ENCODE measurements around the gene C12orf57. TPM values are rescaled to one million over a fixed set of nuclear protein-coding genes. Genes with fewer than 3 reads are reported as not detected.
A peak's percentile ranks its signal among the peaks of the same experiment; 100 is the strongest.

C12orf57 gene
- total RNA-seq, 3 donors from 2014 or later: 180 to 190 (median 184) TPM

DNA sequence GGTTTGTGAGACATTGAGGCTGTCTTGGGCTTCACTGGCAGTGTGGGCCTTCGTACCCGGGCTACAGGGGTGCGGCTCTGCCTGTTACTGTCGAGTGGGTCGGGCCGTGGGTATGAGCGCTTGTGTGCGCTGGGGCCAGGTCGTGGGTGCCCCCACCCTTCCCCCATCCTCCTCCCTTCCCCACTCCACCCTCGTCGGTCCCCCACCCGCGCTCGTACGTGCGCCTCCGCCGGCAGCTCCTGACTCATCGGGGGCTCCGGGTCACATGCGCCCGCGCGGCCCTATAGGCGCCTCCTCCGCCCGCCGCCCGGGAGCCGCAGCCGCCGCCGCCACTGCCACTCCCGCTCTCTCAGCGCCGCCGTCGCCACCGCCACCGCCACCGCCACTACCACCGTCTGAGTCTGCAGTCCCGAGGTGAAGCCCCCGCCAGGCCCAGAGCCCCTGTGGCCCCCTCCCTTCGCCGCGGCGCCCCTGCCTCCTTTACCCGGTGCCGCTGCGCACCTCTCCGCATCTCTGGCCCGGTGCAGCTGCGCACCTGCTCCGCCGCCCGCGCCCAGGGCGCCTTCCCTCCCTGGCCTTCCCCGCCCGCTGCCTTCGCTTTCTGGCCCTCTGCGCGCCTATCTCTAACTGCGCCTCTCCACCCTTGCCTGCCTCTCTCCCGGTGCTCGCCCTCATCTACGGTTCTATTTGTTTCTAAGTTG is 29.4 kb upstream of the C12orf57 start, which contains the start of gene ENO2:
TSS of gene ENO2 (plus strand) at position 335 of the 701 bp plus-strand sequence. CDS start 1,253 bp downstream, outside the sequence.
- Mint-ChIP-seq H3K27me3 (ENCODE audit: low read depth) (no peaks in the 10 kb centered on the region), H3K9me3 (no peaks in the 10 kb centered on the region), H3K4me3 (peak within 1 kb of the TSS; percentile 92), H3K36me3 (ENCODE audit: insufficient read depth) (peaks cover 9% of the 10 kb centered on the region), H3K4me1 (ENCODE audit: low read depth) (peaks cover 31% of the 10 kb centered on the region)
- DNase-seq: peak; percentile 85
- peak; percentile 96 for ATAC-seq

- peak overlapping the region; percentile 92 for H3K4me3 Mint-ChIP-seq
- peak in 1 of 2 donors; percentile 0 for ATAC-seq
- H3K36me3 Mint-ChIP-seq (ENCODE audit: insufficient read depth): peaks cover 17% of the 10 kb centered on the region
- H3K9me3 Mint-ChIP-seq: no peaks in the 10 kb centered on the region
- no peaks in the 10 kb centered on the region for H3K27me3 Mint-ChIP-seq (ENCODE audit: low read depth)
- H3K4me1 Mint-ChIP-seq (ENCODE audit: low read depth): peaks cover 32% of the 10 kb centered on the region
- no peak for DNase-seq
These were observed 28.7 kb upstream of the C12orf57 start for GRCh38 chr12:6914947-6915788.

DNA sequence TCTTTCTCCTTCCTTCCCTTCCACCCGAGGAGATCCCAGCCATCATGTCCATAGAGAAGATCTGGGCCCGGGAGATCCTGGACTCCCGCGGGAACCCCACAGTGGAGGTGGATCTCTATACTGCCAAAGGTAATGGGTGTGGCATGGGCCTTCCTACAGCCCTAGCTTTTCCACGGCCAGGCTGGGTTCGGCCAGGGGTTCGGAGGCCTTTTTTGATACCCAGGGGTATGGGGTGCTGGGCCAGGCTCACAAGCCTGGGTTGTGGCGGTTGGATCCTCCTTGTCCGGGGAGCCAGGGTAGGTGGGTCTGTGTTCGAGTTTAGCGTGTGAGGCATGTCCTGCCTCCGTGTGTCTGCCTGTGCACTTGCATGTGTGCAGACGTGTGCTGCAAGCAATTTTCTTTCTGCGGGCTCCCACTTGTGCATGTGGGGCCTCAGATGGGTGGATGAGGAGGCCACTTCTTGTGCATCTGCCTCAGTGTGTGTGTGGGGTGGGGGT is 28.0 kb upstream of the C12orf57 start:
- peak overlapping the region; percentile 92 for H3K4me3 Mint-ChIP-seq
- peaks cover 32% of the 10 kb centered on the region for H3K4me1 Mint-ChIP-seq (ENCODE audit: low read depth)
- H3K9me3 Mint-ChIP-seq: no peaks in the 10 kb centered on the region
- ATAC-seq (no peak), DNase-seq (no peak)
- no peaks in the 10 kb centered on the region for H3K27me3 Mint-ChIP-seq (ENCODE audit: low read depth)
- peaks cover 17% of the 10 kb centered on the region for H3K36me3 Mint-ChIP-seq (ENCODE audit: insufficient read depth)

GRCh38 chr12:6916426-6917200 is 27.2 kb upstream of the C12orf57 start:
- DNase-seq (no peak), ATAC-seq (no peak)
- peaks cover 17% of the 10 kb centered on the region for H3K36me3 Mint-ChIP-seq (ENCODE audit: insufficient read depth)
- peaks cover 32% of the 10 kb centered on the region for H3K4me1 Mint-ChIP-seq (ENCODE audit: low read depth)
- no peaks in the 10 kb centered on the region for H3K27me3 Mint-ChIP-seq (ENCODE audit: low read depth)
- H3K9me3 Mint-ChIP-seq: no peaks in the 10 kb centered on the region
- H3K4me3 Mint-ChIP-seq: peak overlapping the region; percentile 92

DNA sequence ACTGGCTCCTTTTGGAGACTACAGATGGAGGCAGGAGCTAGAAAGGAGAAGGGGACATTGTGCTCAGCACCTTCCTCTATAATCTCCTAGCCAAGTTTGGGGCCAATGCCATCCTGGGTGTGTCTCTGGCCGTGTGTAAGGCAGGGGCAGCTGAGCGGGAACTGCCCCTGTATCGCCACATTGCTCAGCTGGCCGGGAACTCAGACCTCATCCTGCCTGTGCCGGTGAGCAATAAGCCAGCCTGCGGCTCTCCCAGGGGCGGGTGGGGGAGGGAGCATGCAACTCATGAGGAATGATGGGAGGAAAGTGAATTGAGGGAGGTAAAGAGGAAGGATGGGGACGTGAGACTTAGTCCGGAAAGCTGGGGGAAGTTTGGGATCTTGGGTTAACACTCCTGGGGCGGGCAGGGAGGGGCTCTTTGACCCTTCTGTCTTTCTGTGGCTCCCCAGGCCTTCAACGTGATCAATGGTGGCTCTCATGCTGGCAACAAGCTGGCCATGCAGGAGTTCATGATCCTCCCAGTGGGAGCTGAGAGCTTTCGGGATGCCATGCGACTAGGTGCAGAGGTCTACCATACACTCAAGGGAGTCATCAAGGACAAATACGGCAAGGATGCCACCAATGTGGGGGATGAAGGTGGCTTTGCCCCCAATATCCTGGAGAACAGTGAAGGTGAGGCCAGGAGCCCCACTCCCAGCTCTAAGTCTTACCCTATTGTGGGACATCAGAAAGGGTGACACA is 26.2 kb upstream of the C12orf57 start:
- no peaks in the 10 kb centered on the region for H3K27me3 Mint-ChIP-seq (ENCODE audit: low read depth)
- no peaks in the 10 kb centered on the region for H3K9me3 Mint-ChIP-seq
- H3K4me3 Mint-ChIP-seq: no peak overlapping the region
- DNase-seq (no peak), ATAC-seq (no peak)
- peaks cover 30% of the 10 kb centered on the region for H3K4me1 Mint-ChIP-seq (ENCODE audit: low read depth)
- H3K36me3 Mint-ChIP-seq (ENCODE audit: insufficient read depth): peaks cover 19% of the 10 kb centered on the region

DNA sequence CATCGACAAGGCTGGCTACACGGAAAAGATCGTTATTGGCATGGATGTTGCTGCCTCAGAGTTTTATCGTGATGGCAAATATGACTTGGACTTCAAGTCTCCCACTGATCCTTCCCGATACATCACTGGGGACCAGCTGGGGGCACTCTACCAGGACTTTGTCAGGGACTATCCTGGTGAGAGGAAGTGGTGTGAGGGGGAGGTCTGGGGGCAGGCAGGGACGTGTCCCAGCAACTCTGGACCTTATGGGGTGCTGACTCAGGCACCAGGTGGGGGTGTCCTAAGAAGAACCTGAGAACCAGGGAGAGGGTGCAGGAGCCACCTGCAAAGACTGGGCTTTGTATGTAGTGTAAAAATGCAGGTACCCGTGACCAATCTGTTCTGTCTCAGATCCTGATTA is 24.2 kb upstream of the C12orf57 start:
- ATAC-seq (no peak), DNase-seq (no peak)
- H3K4me3 Mint-ChIP-seq: no peak overlapping the region
- no peaks in the 10 kb centered on the region for H3K9me3 Mint-ChIP-seq
- peaks cover 21% of the 10 kb centered on the region for H3K36me3 Mint-ChIP-seq (ENCODE audit: insufficient read depth)
- peaks cover 29% of the 10 kb centered on the region for H3K4me1 Mint-ChIP-seq (ENCODE audit: low read depth)
- H3K27me3 Mint-ChIP-seq (ENCODE audit: low read depth): no peaks in the 10 kb centered on the region

DNA sequence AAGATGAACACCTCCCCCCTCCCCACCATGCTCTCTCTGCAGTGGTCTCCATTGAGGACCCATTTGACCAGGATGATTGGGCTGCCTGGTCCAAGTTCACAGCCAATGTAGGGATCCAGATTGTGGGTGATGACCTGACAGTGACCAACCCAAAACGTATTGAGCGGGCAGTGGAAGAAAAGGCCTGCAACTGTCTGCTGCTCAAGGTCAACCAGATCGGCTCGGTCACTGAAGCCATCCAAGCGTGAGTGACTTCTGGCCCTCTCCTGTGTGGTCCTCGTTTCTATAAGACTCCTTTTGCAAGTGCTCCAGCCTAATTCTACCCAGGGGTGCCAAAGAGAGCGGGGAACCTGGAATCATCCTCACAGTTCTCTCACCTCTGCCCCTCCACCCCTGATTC is 22.3 kb upstream of the C12orf57 start:
- DNase-seq (no peak), ATAC-seq (no peak)
- H3K4me1 Mint-ChIP-seq (ENCODE audit: low read depth): peaks cover 27% of the 10 kb centered on the region
- no peaks in the 10 kb centered on the region for H3K9me3 Mint-ChIP-seq
- H3K36me3 Mint-ChIP-seq (ENCODE audit: insufficient read depth): peaks cover 18% of the 10 kb centered on the region
- H3K4me3 Mint-ChIP-seq: no peak overlapping the region
- H3K27me3 Mint-ChIP-seq (ENCODE audit: low read depth): no peaks in the 10 kb centered on the region

- ATAC-seq (no peak), DNase-seq (no peak)
- no peak overlapping the region for H3K4me3 Mint-ChIP-seq
- H3K4me1 Mint-ChIP-seq (ENCODE audit: low read depth): peaks cover 31% of the 10 kb centered on the region
- H3K36me3 Mint-ChIP-seq (ENCODE audit: insufficient read depth): peaks cover 14% of the 10 kb centered on the region
- H3K27me3 Mint-ChIP-seq (ENCODE audit: low read depth): no peaks in the 10 kb centered on the region
- H3K9me3 Mint-ChIP-seq: no peaks in the 10 kb centered on the region
These were observed 21.6 kb upstream of the C12orf57 start for GRCh38 chr12:6921996-6922946.

DNA sequence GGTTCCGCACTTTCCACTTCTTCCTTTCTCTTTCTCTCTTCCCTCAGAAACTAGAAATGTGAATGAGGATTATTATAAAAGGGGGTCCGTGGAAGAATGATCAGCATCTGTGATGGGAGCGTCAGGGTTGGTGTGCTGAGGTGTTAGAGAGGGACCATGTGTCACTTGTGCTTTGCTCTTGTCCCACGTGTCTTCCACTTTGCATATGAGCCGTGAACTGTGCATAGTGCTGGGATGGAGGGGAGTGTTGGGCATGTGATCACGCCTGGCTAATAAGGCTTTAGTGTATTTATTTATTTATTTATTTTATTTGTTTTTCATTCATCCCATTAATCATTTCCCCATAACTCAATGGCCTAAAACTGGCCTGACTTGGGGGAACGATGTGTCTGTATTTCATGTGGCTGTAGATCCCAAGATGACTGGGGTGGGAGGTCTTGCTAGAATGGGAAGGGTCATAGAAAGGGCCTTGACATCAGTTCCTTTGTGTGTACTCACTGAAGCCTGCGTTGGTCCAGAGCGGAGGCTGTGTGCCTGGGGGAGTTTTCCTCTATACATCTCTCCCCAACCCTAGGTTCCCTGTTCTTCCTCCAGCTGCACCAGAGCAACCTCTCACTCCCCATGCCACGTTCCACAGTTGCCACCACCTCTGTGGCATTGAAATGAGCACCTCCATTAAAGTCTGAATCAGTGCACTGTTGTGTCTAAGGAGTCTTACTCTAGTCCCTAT is 20.7 kb upstream of the C12orf57 start:
- Mint-ChIP-seq H3K27me3 (ENCODE audit: low read depth) (no peaks in the 10 kb centered on the region), H3K36me3 (ENCODE audit: insufficient read depth) (peaks cover 14% of the 10 kb centered on the region), H3K4me1 (ENCODE audit: low read depth) (peaks cover 31% of the 10 kb centered on the region), H3K9me3 (no peaks in the 10 kb centered on the region), H3K4me3 (no peak overlapping the region)
- ATAC-seq (no peak), DNase-seq (no peak)

DNA sequence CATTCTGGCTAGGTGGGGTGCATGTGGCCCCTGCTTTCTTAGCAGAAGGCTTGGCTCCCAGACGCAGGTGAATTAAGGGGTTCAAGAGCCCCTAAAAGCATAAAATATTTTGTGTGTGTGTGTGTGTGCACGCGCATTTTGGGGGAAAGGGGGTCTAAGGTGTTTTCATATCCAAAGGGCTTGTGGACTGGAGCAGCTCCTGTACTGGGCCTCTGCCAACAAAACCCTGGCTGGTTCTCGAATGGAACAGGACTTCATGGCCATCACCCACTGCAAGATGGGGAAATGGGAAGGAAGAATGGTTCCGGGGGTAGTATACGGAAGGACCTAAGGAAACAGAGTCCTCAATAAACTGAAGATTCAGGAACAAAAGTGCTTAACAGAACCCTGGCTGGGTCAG is 20.0 kb upstream of the C12orf57 start:
- ATAC-seq (no peak), DNase-seq (no peak)
- Mint-ChIP-seq H3K4me3 (no peak overlapping the region), H3K27me3 (ENCODE audit: low read depth) (no peaks in the 10 kb centered on the region), H3K36me3 (ENCODE audit: insufficient read depth) (peaks cover 14% of the 10 kb centered on the region), H3K4me1 (ENCODE audit: low read depth) (peaks cover 35% of the 10 kb centered on the region), H3K9me3 (no peaks in the 10 kb centered on the region)

DNA sequence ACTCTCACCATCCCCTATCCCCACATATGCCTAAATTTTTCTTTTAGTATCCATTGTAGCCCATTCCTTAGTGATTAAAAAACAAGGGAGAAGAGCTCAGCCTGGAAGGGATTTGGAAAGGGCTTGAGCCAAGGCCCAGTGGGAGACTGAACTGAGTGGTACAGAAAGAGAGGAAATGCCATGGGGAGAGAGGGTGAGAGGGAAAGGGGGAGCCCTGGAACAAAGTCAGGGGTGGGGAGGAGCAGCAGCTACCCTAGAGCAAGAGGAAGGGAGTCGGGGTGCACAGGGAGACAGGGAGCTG is 18.6 kb upstream of the C12orf57 start:
- ATAC-seq: no peak
- H3K4me1 Mint-ChIP-seq (ENCODE audit: low read depth): peaks cover 45% of the 10 kb centered on the region

DNA sequence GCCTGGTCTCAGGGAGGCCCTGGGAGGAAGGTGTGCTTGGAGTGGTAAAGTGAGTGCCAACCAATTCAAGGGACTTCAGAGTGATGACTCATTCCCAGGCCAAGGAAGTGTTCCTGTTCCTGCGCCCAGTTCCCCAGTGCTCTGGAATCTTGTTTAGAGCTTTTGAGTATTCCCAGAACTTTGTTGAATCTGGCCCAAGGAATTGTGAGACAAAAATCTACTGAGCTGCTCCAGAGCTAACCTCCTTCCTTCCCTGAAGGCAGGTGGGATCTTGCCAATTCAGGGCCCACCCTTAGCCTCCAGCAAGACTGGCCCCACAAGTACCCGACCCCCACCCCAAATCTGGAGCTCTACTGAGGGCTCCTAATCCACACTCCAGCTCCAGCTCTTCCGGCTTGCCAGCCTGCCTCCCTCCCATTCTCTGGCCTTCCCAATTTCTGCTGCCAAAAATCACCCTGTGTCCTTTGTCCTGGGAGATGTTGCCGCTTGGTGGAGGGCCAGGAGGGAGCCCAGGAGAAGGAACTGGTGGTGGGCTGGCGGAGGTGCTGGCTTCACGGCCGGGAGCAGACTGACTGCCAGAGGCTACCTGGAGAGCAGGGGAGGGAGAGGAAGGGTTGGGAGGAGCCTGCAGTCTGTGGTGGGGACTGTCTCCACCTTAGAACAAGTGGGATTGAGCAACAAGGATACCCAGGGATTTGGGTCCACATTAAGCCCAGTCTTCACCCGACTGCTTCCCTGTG is 18.1 kb upstream of the C12orf57 start:
- no peaks in the 10 kb centered on the region for H3K9me3 Mint-ChIP-seq
- peaks cover 47% of the 10 kb centered on the region for H3K4me1 Mint-ChIP-seq (ENCODE audit: low read depth)
- H3K36me3 Mint-ChIP-seq (ENCODE audit: insufficient read depth): peaks cover 4% of the 10 kb centered on the region
- no peak for DNase-seq
- H3K4me3 Mint-ChIP-seq: peak overlapping the region; percentile 20
- H3K27me3 Mint-ChIP-seq (ENCODE audit: low read depth): no peaks in the 10 kb centered on the region
- ATAC-seq: no peak

More for the DNA sequence above, 18.6 kb upstream of the C12orf57 start:
- Mint-ChIP-seq H3K9me3 (no peaks in the 10 kb centered on the region), H3K36me3 (ENCODE audit: insufficient read depth) (peaks cover 4% of the 10 kb centered on the region), H3K27me3 (ENCODE audit: low read depth) (no peaks in the 10 kb centered on the region), H3K4me3 (peak overlapping the region; percentile 53)
- DNase-seq: no peak

All from activated T-cell treated with anti-CD3 and anti-CD28 coated beads, Interleukin-2, amount 50 U/mL, for 4 hours (primary cell).